Neural cell (in vitro differentiated cells): ENCODE data around the gene PCDHGA7. TPM values are rescaled to one million over a fixed set of nuclear protein-coding genes. Genes with fewer than 3 reads are reported as not detected.
"Not testable (repeated sequence)": the region's sequence is repeated elsewhere in the genome, so short reads cannot be mapped to it uniquely, and the experiment has no call there.

Source experiments
- H2AFZ ChIP-seq: fragments of 200-600, 300-800 bp; sonication (generic), shearing (Covaris generic); 2 replicates; pipeline ENCODE4 v1.6.0; 2014; ENCODE audit warnings: low read depth, mild to moderate bottlenecking, antibody characterized with exemption, low read length, moderate library complexity
- H3F3A ChIP-seq: fragments of 200-600 bp; shearing (Covaris generic); 2 replicates; pipeline ENCODE4 v1.6.1; 2016; ENCODE audit warnings: mild to moderate bottlenecking, moderate library complexity, mixed read lengths, antibody characterized with exemption, low read length; ENCODE audit not compliant: insufficient read depth, poor library complexity, severe bottlenecking
- H3K27ac ChIP-seq: fragments of 200-600, 300-800 bp; sonication (generic), shearing (Covaris generic); 2 replicates; pipeline ENCODE4 v1.5.1; 2014; ENCODE audit warnings: mild to moderate bottlenecking, low read length, moderate library complexity
- H3K27me3 ChIP-seq: fragments of 300-800, 200-600 bp; sonication (generic), shearing (Covaris generic); 2 replicates; pipeline ENCODE4 v1.6.0; 2014; ENCODE audit warnings: mild to moderate bottlenecking, low read depth, low read length, moderate library complexity; ENCODE audit not compliant: insufficient read depth
- H3K36me3 ChIP-seq: fragments of 300-800, 200-600 bp; sonication (generic), shearing (Covaris generic); 2 replicates; pipeline ENCODE4 v1.5.1; 2014; ENCODE audit warnings: mild to moderate bottlenecking, antibody characterized with exemption, low read length, moderate library complexity; ENCODE audit not compliant: insufficient read depth
- H3K4me2 ChIP-seq: fragments of 300-800, 200-600 bp; sonication (generic), shearing (Covaris generic); 2 replicates; pipeline ENCODE4 v1.6.0; 2014; ENCODE audit warnings: mild to moderate bottlenecking, low read length
- H3K4me3 ChIP-seq: fragments of 300-800, 200-600 bp; sonication (generic), shearing (Covaris generic); 2 replicates; pipeline ENCODE4 v1.5.1; 2014; ENCODE audit warnings: mild to moderate bottlenecking, low read length, moderate library complexity
- H3K79me2 ChIP-seq: fragments of 200-600 bp; shearing (Covaris generic); replicated peaks from 2 replicates; pipeline ENCODE4 v1.6.0; 2014; ENCODE audit warnings: mild to moderate bottlenecking, low read length, moderate library complexity; ENCODE audit not compliant: insufficient read depth
- H3K9ac ChIP-seq: fragments of 300-800, 200-600 bp; sonication (generic), shearing (Covaris generic); 2 replicates; pipeline ENCODE4 v1.6.1; 2016; ENCODE audit warnings: mild to moderate bottlenecking, low read length, mixed read lengths
- H3K9me2 ChIP-seq: fragments of 200-600 bp; shearing (Covaris generic); 2 replicates; pipeline ENCODE4 v1.6.1; 2016; ENCODE audit warnings: mild to moderate bottlenecking, low read length, mixed read lengths; ENCODE audit not compliant: insufficient read depth
- H3K9me3 ChIP-seq: fragments of 200-600, 300-800 bp; sonication (generic), shearing (Covaris generic); 2 replicates; pipeline ENCODE4 v1.6.1; 2016; ENCODE audit warnings: mild to moderate bottlenecking, mixed run types, low read length, moderate library complexity, mixed read lengths
- H4K20me1 ChIP-seq: fragments of 200-600 bp; shearing (Covaris generic); 2 replicates; pipeline ENCODE4 v1.6.1; 2016; ENCODE audit warnings: mild to moderate bottlenecking, mixed run types; ENCODE audit not compliant: insufficient read depth
- EZH2 ChIP-seq: fragments of 200-600, 300-800 bp; shearing (Covaris generic), sonication (generic); IDR thresholded peaks from 2 replicates; pipeline ENCODE4 v1.6.1; 2014; ENCODE audit warnings: antibody characterized with exemption, low read length, borderline replicate concordance, mild to moderate bottlenecking; ENCODE audit not compliant: insufficient read depth, poor library complexity, severe bottlenecking
- POLR2AphosphoS5 ChIP-seq: IDR thresholded peaks from 2 replicates; pipeline ENCODE4 v1.6.1; 2012
- RAD21 ChIP-seq: fragments of 450-650 bp; conservative IDR thresholded peaks from 2 replicates; pipeline ENCODE4 v1.6.1; 2014; ENCODE audit warnings: antibody characterized with exemption, mild to moderate bottlenecking, moderate library complexity
- TAF1 ChIP-seq: IDR thresholded peaks from 2 replicates; pipeline ENCODE4 v1.6.1; 2012; ENCODE audit warnings: low read depth
- polyA plus RNA-seq: library from polyadenylated mRNA; depleted of rRNA; stranded (reverse); fragments of >200 nt; gene quantifications from 2 replicates; pipeline ENCODE4 v1.2.3, GENCODE V29; 2014
- TF ChIP-seq, protein P1 (sequence below): IDR thresholded peaks from 2 replicates; pipeline ENCODE4 v1.6.1; 2012; ENCODE audit warnings: borderline replicate concordance

Gene PCDHGA7
- polyA plus RNA-seq, 1 donor from 2014 or later, result not detected

DNA sequence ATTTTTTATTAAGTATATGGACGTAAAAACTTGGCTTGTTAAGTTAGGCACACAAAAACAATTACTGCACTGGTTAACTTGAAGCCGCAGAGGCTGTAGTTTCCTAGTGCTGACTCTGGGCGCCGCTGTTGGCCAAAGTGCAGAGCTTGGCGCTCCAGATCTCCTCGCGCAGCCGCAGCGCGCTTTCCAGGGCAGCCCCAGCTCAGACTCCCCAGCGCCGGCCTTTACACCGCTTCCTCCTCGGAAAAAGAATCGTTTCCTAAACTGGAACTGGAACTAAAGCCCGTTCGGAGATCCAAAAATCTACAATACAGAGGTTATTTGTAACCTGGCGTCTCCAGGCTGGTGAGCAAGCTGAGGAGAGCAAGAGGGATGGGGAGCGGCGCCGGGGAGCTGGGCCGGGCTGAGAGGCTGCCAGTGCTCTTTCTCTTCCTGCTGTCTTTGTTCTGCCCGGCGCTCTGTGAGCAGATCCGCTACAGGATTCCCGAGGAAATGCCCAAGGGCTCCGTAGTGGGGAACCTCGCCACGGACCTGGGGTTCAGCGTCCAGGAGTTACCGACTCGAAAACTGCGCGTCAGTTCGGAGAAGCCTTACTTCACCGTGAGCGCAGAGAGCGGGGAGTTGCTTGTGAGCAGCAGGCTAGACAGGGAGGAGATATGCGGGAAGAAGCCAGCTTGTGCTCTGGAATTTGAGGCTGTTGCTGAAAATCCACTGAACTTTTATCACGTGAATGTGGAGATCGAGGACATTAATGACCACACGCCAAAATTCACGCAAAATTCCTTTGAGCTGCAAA, 15.4 kb downstream of the PCDHGA7 start, which contains the start of gene PCDHGB5:
Gene PCDHGB5 (plus strand): TSS at position 192 of the 796 bp plus-strand sequence. CDS start 181 bp downstream, at position 373.
- not testable (repeated sequence) for H3K9me2 ChIP-seq, H3K4me3 ChIP-seq, H3K79me2 ChIP-seq, H3K9ac ChIP-seq, H3K36me3 ChIP-seq, H4K20me1 ChIP-seq, H3F3A ChIP-seq, H3K27ac ChIP-seq, H2AFZ ChIP-seq, H3K4me2 ChIP-seq, H3K27me3 ChIP-seq
- peaks cover 55% of the 10 kb centered on the region for H3K9me3 ChIP-seq

DNA sequence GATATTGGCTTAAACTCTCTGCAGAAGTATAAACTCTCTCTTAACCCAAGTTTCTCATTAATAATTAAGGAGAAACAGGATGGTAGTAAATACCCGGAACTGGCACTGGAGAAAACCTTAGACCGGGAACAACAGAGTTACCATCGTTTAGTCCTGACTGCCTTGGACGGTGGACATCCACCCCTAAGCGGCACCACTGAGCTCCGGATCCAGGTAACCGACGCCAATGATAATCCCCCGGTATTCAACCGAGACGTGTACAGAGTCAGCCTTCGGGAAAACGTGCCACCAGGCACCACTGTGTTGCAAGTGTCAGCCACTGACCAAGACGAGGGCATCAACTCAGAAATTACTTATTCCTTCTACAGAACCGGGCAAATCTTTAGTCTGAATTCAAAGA, 16.1 kb downstream of the PCDHGA7 start:
- H3K4me2 ChIP-seq, result no peak overlapping the region
- no peaks in the 10 kb centered on the region for H3K79me2 ChIP-seq
- H2AFZ ChIP-seq, result no peak overlapping the region
- H4K20me1 ChIP-seq, result no peaks in the 10 kb centered on the region
- TF ChIP-seq POLR2AphosphoS5, result no peak
- peaks cover 56% of the 10 kb centered on the region for H3K9me3 ChIP-seq
- H3K9me2 ChIP-seq, result no peaks in the 10 kb centered on the region
- H3K27me3 ChIP-seq, result no peaks in the 10 kb centered on the region
- H3K27ac ChIP-seq, result no peak overlapping the region
- peaks cover 7% of the 10 kb centered on the region for H3K36me3 ChIP-seq
- no peak overlapping the region for H3K9ac ChIP-seq
- H3F3A ChIP-seq, result no peaks in the 10 kb centered on the region
- H3K4me3 ChIP-seq, result no peak overlapping the region

DNA sequence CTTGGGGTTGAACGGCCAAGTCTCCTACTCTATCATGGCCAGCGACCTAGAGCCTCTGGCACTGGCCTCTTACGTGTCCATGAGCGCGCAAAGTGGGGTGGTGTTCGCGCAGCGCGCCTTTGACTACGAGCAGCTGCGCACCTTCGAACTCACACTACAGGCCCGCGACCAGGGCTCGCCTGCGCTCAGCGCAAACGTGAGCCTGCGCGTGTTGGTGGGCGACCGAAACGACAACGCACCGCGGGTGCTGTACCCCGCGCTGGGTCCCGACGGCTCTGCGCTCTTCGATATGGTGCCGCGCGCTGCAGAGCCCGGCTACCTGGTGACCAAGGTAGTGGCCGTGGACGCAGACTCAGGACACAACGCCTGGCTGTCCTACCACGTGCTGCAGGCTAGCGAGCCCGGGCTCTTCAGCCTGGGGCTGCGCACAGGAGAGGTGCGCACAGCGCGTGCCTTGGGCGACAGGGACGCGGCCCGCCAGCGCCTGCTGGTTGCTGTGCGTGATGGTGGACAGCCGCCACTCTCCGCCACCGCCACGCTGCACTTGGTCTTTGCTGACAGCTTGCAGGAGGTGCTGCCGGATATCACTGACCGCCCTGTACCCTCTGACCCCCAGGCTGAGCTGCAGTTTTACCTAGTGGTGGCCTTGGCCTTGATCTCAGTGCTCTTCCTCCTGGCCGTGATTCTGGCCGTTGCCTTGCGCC, 17.2 kb downstream of the PCDHGA7 start:
- peaks cover 48% of the 10 kb centered on the region for H3K9me3 ChIP-seq
- no peaks in the 10 kb centered on the region for H3K79me2 ChIP-seq
- TF ChIP-seq, protein P1, sequence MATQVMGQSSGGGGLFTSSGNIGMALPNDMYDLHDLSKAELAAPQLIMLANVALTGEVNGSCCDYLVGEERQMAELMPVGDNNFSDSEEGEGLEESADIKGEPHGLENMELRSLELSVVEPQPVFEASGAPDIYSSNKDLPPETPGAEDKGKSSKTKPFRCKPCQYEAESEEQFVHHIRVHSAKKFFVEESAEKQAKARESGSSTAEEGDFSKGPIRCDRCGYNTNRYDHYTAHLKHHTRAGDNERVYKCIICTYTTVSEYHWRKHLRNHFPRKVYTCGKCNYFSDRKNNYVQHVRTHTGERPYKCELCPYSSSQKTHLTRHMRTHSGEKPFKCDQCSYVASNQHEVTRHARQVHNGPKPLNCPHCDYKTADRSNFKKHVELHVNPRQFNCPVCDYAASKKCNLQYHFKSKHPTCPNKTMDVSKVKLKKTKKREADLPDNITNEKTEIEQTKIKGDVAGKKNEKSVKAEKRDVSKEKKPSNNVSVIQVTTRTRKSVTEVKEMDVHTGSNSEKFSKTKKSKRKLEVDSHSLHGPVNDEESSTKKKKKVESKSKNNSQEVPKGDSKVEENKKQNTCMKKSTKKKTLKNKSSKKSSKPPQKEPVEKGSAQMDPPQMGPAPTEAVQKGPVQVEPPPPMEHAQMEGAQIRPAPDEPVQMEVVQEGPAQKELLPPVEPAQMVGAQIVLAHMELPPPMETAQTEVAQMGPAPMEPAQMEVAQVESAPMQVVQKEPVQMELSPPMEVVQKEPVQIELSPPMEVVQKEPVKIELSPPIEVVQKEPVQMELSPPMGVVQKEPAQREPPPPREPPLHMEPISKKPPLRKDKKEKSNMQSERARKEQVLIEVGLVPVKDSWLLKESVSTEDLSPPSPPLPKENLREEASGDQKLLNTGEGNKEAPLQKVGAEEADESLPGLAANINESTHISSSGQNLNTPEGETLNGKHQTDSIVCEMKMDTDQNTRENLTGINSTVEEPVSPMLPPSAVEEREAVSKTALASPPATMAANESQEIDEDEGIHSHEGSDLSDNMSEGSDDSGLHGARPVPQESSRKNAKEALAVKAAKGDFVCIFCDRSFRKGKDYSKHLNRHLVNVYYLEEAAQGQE, result no peak
- TF ChIP-seq RAD21, result no peak
- TF ChIP-seq EZH2, result no peak
- no peak for TF ChIP-seq TAF1
- peaks cover 7% of the 10 kb centered on the region for H3K36me3 ChIP-seq
- no peak overlapping the region for H2AFZ ChIP-seq
- no peak overlapping the region for H3K27ac ChIP-seq
- H3F3A ChIP-seq, result no peaks in the 10 kb centered on the region
- no peak overlapping the region for H3K4me3 ChIP-seq
- H3K4me2 ChIP-seq, result no peak overlapping the region
- H3K9me2 ChIP-seq, result no peaks in the 10 kb centered on the region
- no peaks in the 10 kb centered on the region for H4K20me1 ChIP-seq
- H3K27me3 ChIP-seq, result no peaks in the 10 kb centered on the region
- H3K9ac ChIP-seq, result no peak overlapping the region
